GM23338 (cell line): ENCODE data around the gene CDH4. TPM values are rescaled to one million over a fixed set of nuclear protein-coding genes. Genes with fewer than 3 reads are reported as not detected.

ENCODE experiments used
- ATAC-seq: fragments of 200-7000 bp; cut with Tn5 transposase; 3 replicates; pipeline ENCODE4 v1.9.1; 2020
- DNase-seq: peaks from one replicate; pipeline ENCODE4 v3.0.0-alpha.2; 2015; ENCODE audit warnings: low spot score
- H2AFZ ChIP-seq: fragments of 200-600 bp; sonication (generic); 2 replicates; pipeline ENCODE4 v1.8.0; 2016; ENCODE audit warnings: antibody characterized with exemption, mild to moderate bottlenecking, moderate library complexity
- H3F3A ChIP-seq: fragments of 200-600 bp; sonication (generic); replicated peaks from 2 replicates; pipeline ENCODE4 v1.8.0; 2017; ENCODE audit warnings: antibody characterized with exemption, mixed run types, low read depth
- H3K27ac ChIP-seq: fragments of 200-600 bp; sonication (generic); 2 replicates; pipeline ENCODE4 v1.6.1; 2016; ENCODE audit warnings: low read depth
- H3K27me3 ChIP-seq: fragments of 200-600 bp; sonication (generic); 2 replicates; pipeline ENCODE4 v1.8.0; 2016; ENCODE audit warnings: mild to moderate bottlenecking, mixed run types, moderate library complexity; ENCODE audit not compliant: insufficient read depth
- H3K36me3 ChIP-seq: fragments of 200-600 bp; sonication (generic); 2 replicates; pipeline ENCODE4 v1.8.0; 2016; ENCODE audit warnings: mild to moderate bottlenecking; ENCODE audit not compliant: insufficient read depth
- H3K4me1 ChIP-seq: fragments of 200-600 bp; sonication (generic); 2 replicates; pipeline ENCODE4 v1.8.0; 2016; ENCODE audit warnings: mild to moderate bottlenecking, moderate library complexity; ENCODE audit not compliant: insufficient read depth
- H3K4me2 ChIP-seq: fragments of 200-600 bp; sonication (generic); 2 replicates; pipeline ENCODE4 v1.7.1; 2017; ENCODE audit warnings: mixed run types
- H3K4me3 ChIP-seq: fragments of 200-600 bp; sonication (generic); 2 replicates; pipeline ENCODE4 v1.6.1; 2016; ENCODE audit warnings: mixed run types
- H3K79me2 ChIP-seq: fragments of 200-600 bp; sonication (generic); replicated peaks from 2 replicates; pipeline ENCODE4 v1.8.0; 2017; ENCODE audit warnings: mild to moderate bottlenecking; ENCODE audit not compliant: insufficient read depth
- H3K9me2 ChIP-seq: fragments of 200-600 bp; sonication (generic); 2 replicates; pipeline ENCODE4 v1.8.0; 2017; ENCODE audit not compliant: insufficient read depth
- H4K20me1 ChIP-seq: fragments of 200-600 bp; sonication (generic); replicated peaks from 2 replicates; pipeline ENCODE4 v1.8.0; 2017; ENCODE audit warnings: mild to moderate bottlenecking; ENCODE audit not compliant: insufficient read depth
- H3K27ac Mint-ChIP-seq: 2 replicates; pipeline ENCODE4 v1.8.0; 2020; ENCODE audit warnings: inconsistent platforms, mild to moderate bottlenecking, moderate library complexity, mixed read lengths
- H3K27me3 Mint-ChIP-seq: 3 replicates; pipeline ENCODE4 v1.8.0; 2022; ENCODE audit warnings: low read depth, mild to moderate bottlenecking, moderate library complexity, mixed read lengths, inconsistent platforms; ENCODE audit not compliant: insufficient read depth, poor library complexity
- H3K36me3 Mint-ChIP-seq: 3 replicates; pipeline ENCODE4 v1.8.0; 2021; ENCODE audit warnings: low read depth, mild to moderate bottlenecking, inconsistent platforms, moderate library complexity, mixed read lengths
- H3K4me1 Mint-ChIP-seq: 3 replicates; pipeline ENCODE4 v1.8.0; 2020; ENCODE audit warnings: mild to moderate bottlenecking, inconsistent platforms, mixed read lengths
- H3K4me3 Mint-ChIP-seq: 3 replicates; pipeline ENCODE4 v1.8.0; 2021; ENCODE audit warnings: moderate library complexity, mild to moderate bottlenecking, inconsistent platforms, mixed read lengths
- H3K9me3 Mint-ChIP-seq: 3 replicates; pipeline ENCODE4 v1.8.0; 2020; ENCODE audit warnings: moderate library complexity, mild to moderate bottlenecking, inconsistent platforms, mixed read lengths
- CREB1 ChIP-seq: fragments of 250-450 bp; sonication (Bioruptor Pico); IDR thresholded peaks from 2 replicates; pipeline ENCODE4 v1.5.0; 2020; ENCODE audit warnings: low read depth, mild to moderate bottlenecking, moderate library complexity
- ETS1 ChIP-seq: IDR thresholded peaks from 2 replicates; pipeline ENCODE4 v1.6.1; 2016; ENCODE audit warnings: antibody characterized with exemption
- JUNB ChIP-seq: IDR thresholded peaks from one replicate; pipeline ENCODE4 v1.6.1; 2016; ENCODE audit warnings: antibody characterized with exemption; ENCODE audit not compliant: unreplicated experiment
- NANOG ChIP-seq: IDR thresholded peaks from 2 replicates; pipeline ENCODE4 v1.6.1; 2016; ENCODE audit warnings: antibody characterized with exemption, borderline replicate concordance
- POLR2AphosphoS5 ChIP-seq: IDR thresholded peaks from 2 replicates; pipeline ENCODE4 v1.6.1; 2016; ENCODE audit warnings: antibody characterized with exemption, low read depth
- REST ChIP-seq: IDR thresholded peaks from one replicate; pipeline ENCODE4 v1.6.1; 2018; ENCODE audit warnings: antibody characterized with exemption; ENCODE audit not compliant: unreplicated experiment
- STAT1 ChIP-seq: IDR thresholded peaks from one replicate; pipeline ENCODE4 v1.6.1; 2016; ENCODE audit warnings: antibody characterized with exemption; ENCODE audit not compliant: unreplicated experiment
- ZNF114 ChIP-seq: fragments of 250-450 bp; sonication (Bioruptor Pico); IDR thresholded peaks from 2 replicates; pipeline ENCODE4 v1.5.0; 2020; ENCODE audit warnings: mild to moderate bottlenecking, moderate library complexity
- ZNF331 ChIP-seq: fragments of 250-450 bp; sonication (Bioruptor Pico); IDR thresholded peaks from 2 replicates; pipeline ENCODE4 v1.5.0; 2020; ENCODE audit warnings: low read depth, mild to moderate bottlenecking, moderate library complexity
- polyA plus RNA-seq: library from polyadenylated mRNA; unstranded; fragments of >200 nt; fragmentation: Nextera tagmentation; extraction: Ambion mirVana; gene quantifications from 2 replicates; pipeline ENCODE4 v1.2.1, GENCODE V29; 2016
- total RNA-seq: library from RNA; depleted of rRNA; stranded (reverse); fragments of >200 nt; shearing (Covaris generic); gene quantifications from 2 replicates; pipeline ENCODE4 v1.2.3, GENCODE V29; 2014
- TF ChIP-seq, protein P1 (sequence below), 2 experiments: fragments of 200-600 bp in 1 of 2; sonication (generic) in 1 of 2; conservative IDR thresholded peaks; 2 replicates each; pipeline versions ENCODE4 v1.5.1 to v1.6.1; 2016 to 2017; ENCODE audit warnings: antibody characterized with exemption in 2 of 2, low read depth in 2 of 2, mild to moderate bottlenecking in 2 of 2, moderate library complexity in 1 of 2
- TF ChIP-seq, protein P2 (sequence below): fragments of 250-450 bp; sonication (Bioruptor Pico); IDR thresholded peaks from 2 replicates; pipeline ENCODE4 v1.5.0; 2020; ENCODE audit warnings: mild to moderate bottlenecking, moderate library complexity

Gene CDH4
- total and polyA plus RNA-seq, 2 experiments from 2014 or later, result 1.2 to 4.2 TPM

- no peak for TF ChIP-seq REST
Measured at GRCh38 chr20:61385731-61386130, 133.7 kb downstream of the CDH4 start (continued).

DNA sequence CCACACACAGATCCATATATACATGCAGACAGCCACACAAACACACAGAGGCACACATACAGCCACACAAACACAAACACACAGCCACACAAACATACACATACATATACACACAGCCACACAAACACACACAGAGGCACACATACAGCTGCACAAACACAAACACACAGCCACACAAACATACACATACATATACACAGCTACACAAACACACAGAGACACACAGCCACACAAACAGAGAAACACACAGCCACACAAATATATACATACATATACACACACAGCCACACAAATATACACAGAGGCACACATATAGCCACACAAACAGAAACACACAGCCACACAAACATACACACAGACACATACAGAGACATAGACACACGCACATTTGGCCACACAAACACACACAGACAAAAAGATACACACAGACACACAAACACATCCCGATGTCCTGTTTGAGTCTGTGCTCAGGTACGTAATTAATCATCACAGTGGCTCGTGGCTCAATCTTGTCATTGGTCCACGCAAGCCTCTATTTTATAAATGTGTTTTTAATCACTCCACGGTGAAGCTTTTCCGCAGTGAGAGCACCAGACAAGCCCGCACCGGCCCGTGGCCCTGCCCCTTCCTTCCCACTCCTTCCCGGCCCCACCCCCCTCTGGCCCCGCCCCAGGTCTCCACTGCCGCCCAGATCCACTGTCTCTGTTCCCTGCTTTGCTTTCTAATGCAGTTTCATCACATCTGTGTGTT lies 135.3 kb downstream of the CDH4 start:
- H3K4me3 Mint-ChIP-seq, result no peak overlapping the region

More for the DNA sequence above, 135.3 kb downstream of the CDH4 start:
- peak; percentile 95 for ATAC-seq
- H3K27me3 Mint-ChIP-seq, result peaks cover 19% of the 10 kb centered on the region
- peak overlapping the region; percentile 28; the same call in 1 of the 2 replicates for H3K27ac Mint-ChIP-seq
- H3K9me2 ChIP-seq, result no peaks in the 10 kb centered on the region
- H3K4me3 ChIP-seq, result no peak overlapping the region
- no peaks in the 10 kb centered on the region for H3K27me3 ChIP-seq
- peaks cover 28% of the 10 kb centered on the region for H3K4me1 Mint-ChIP-seq
- peaks cover 10% of the 10 kb centered on the region; the same call in 1 of the 2 replicates for H3K4me1 ChIP-seq
- no peaks in the 10 kb centered on the region; the same call in 1 of the 2 replicates for H3K36me3 ChIP-seq
- DNase-seq, result peak; percentile 65
- peaks cover 24% of the 10 kb centered on the region for H3K36me3 Mint-ChIP-seq
- no peaks in the 10 kb centered on the region for H3K79me2 ChIP-seq
- H4K20me1 ChIP-seq, result no peaks in the 10 kb centered on the region; the same call in 1 of the 2 replicates
- H2AFZ ChIP-seq, result peak overlapping the region; percentile 74; the same call in 1 of the 2 replicates
- H3K9me3 Mint-ChIP-seq, result peaks cover 23% of the 10 kb centered on the region
- peak overlapping the region; percentile 57; the same call in 1 of the 2 replicates for H3K4me2 ChIP-seq
- H3K27ac ChIP-seq, result no peak overlapping the region
- no peaks in the 10 kb centered on the region for H3F3A ChIP-seq
- no peak for TF ChIP-seq STAT1
- no peak for TF ChIP-seq NANOG
- TF ChIP-seq ZNF331 (CRISPR knock-in tag), result no peak
- TF ChIP-seq ZNF114 (CRISPR knock-in tag), result no peak
- TF ChIP-seq, protein P1, sequence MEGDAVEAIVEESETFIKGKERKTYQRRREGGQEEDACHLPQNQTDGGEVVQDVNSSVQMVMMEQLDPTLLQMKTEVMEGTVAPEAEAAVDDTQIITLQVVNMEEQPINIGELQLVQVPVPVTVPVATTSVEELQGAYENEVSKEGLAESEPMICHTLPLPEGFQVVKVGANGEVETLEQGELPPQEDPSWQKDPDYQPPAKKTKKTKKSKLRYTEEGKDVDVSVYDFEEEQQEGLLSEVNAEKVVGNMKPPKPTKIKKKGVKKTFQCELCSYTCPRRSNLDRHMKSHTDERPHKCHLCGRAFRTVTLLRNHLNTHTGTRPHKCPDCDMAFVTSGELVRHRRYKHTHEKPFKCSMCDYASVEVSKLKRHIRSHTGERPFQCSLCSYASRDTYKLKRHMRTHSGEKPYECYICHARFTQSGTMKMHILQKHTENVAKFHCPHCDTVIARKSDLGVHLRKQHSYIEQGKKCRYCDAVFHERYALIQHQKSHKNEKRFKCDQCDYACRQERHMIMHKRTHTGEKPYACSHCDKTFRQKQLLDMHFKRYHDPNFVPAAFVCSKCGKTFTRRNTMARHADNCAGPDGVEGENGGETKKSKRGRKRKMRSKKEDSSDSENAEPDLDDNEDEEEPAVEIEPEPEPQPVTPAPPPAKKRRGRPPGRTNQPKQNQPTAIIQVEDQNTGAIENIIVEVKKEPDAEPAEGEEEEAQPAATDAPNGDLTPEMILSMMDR (conservative IDR thresholded peaks at IDR 0.05; ENCODE audit: low read depth in 2 of 2), result no peak
- TF ChIP-seq CREB1 (CRISPR knock-in tag), result no peak
- TF ChIP-seq JUNB, result no peak
- TF ChIP-seq ETS1, result no peak
- TF ChIP-seq POLR2AphosphoS5, result no peak
- TF ChIP-seq, protein P2, sequence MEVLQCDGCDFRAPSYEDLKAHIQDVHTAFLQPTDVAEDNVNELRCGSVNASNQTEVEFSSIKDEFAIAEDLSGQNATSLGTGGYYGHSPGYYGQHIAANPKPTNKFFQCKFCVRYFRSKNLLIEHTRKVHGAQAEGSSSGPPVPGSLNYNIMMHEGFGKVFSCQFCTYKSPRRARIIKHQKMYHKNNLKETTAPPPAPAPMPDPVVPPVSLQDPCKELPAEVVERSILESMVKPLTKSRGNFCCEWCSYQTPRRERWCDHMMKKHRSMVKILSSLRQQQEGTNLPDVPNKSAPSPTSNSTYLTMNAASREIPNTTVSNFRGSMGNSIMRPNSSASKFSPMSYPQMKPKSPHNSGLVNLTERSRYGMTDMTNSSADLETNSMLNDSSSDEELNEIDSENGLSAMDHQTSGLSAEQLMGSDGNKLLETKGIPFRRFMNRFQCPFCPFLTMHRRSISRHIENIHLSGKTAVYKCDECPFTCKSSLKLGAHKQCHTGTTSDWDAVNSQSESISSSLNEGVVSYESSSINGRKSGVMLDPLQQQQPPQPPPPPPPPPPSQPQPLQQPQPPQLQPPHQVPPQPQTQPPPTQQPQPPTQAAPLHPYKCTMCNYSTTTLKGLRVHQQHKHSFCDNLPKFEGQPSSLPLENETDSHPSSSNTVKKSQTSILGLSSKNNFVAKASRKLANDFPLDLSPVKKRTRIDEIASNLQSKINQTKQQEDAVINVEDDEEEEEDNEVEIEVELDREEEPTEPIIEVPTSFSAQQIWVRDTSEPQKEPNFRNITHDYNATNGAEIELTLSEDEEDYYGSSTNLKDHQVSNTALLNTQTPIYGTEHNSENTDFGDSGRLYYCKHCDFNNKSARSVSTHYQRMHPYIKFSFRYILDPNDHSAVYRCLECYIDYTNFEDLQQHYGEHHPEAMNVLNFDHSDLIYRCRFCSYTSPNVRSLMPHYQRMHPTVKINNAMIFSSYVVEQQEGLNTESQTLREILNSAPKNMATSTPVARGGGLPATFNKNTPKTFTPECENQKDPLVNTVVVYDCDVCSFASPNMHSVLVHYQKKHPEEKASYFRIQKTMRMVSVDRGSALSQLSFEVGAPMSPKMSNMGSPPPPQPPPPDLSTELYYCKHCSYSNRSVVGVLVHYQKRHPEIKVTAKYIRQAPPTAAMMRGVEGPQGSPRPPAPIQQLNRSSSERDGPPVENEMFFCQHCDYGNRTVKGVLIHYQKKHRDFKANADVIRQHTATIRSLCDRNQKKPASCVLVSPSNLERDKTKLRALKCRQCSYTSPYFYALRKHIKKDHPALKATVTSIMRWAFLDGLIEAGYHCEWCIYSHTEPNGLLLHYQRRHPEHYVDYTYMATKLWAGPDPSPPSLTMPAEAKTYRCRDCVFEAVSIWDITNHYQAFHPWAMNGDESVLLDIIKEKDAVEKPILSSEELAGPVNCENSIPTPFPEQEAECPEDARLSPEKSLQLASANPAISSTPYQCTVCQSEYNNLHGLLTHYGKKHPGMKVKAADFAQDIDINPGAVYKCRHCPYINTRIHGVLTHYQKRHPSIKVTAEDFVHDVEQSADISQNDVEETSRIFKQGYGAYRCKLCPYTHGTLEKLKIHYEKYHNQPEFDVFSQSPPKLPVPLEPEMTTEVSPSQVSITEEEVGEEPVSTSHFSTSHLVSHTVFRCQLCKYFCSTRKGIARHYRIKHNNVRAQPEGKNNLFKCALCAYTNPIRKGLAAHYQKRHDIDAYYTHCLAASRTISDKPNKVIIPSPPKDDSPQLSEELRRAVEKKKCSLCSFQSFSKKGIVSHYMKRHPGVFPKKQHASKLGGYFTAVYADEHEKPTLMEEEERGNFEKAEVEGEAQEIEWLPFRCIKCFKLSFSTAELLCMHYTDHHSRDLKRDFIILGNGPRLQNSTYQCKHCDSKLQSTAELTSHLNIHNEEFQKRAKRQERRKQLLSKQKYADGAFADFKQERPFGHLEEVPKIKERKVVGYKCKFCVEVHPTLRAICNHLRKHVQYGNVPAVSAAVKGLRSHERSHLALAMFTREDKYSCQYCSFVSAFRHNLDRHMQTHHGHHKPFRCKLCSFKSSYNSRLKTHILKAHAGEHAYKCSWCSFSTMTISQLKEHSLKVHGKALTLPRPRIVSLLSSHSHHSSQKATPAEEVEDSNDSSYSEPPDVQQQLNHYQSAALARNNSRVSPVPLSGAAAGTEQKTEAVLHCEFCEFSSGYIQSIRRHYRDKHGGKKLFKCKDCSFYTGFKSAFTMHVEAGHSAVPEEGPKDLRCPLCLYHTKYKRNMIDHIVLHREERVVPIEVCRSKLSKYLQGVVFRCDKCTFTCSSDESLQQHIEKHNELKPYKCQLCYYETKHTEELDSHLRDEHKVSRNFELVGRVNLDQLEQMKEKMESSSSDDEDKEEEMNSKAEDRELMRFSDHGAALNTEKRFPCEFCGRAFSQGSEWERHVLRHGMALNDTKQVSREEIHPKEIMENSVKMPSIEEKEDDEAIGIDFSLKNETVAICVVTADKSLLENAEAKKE (CRISPR knock-in tag), result no peak
